Stimulated activated CD4-positive, alpha-beta T cell treated with anti-CD3 and anti-CD28 coated beads, Interleukin-12 subunit alpha, Interleukin-12 subunit beta, amount 100 ng/mL, for 48 hours (primary cell): ENCODE data around the gene PEX26.
"Not testable (repeated sequence)": the region's sequence is repeated elsewhere in the genome, so short reads cannot be mapped to it uniquely, and the experiment has no call there.

Experiments
- DNase-seq, 3 donors: peaks; one replicate each; pipeline ENCODE4 v3.0.0-alpha.2; 2020; ENCODE audit warnings: low read depth in 2 of 3, low spot score in 1 of 3

PEX26 gene

GRCh38 chr22:18077639-18078328 lies at the start of gene PEX26:
TSS of gene PEX26 (plus strand) at chr22:18077990. CDS start at chr22:18078377, 387 bp downstream.
- DNase-seq = peak; percentile 92 to 93 (median 92)

GRCh38 chr22:18028817-18029527 lies 48.8 kb upstream of the PEX26 start:
- no peak for DNase-seq

- no peak for DNase-seq
Observed at GRCh38 chr22:18029686-18030267, 48.0 kb upstream of the PEX26 start.

DNA sequence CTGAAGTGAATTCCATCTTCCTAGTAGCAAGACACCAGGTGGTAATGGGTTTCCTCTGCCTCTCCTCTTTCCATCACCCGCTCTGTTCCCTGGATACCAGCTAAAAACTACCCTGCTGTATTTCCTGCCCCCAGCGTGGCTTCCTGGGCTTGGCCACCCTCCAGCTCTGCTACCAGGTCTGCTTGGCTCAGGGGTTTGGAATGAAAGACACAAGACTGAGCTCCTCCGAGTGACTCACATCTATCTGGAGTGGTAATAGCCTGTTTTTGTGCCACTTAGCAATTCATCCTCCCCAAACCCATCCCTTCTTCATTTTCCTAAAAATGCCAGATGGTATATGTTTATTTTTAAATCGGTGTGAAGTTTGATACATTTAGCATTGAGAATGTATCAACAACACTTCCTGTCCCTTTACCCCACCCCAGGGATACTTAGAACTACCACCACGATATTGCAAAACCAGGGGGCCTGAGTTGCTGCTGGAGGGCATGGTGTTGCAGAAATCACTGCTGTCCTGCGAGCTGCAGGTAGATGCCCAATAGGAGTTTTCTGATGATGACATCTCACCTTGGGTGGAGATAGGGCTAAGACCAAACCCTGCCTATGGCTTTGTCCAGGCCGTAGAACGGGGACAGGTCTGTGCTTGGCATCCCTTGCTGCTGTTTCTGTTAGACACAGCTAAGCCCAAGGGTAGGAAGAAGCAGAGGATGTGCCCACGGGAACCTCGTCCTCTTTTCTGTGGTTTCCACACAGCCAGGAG lies 45.9 kb upstream of the PEX26 start:
- DNase-seq = no peak

DNA sequence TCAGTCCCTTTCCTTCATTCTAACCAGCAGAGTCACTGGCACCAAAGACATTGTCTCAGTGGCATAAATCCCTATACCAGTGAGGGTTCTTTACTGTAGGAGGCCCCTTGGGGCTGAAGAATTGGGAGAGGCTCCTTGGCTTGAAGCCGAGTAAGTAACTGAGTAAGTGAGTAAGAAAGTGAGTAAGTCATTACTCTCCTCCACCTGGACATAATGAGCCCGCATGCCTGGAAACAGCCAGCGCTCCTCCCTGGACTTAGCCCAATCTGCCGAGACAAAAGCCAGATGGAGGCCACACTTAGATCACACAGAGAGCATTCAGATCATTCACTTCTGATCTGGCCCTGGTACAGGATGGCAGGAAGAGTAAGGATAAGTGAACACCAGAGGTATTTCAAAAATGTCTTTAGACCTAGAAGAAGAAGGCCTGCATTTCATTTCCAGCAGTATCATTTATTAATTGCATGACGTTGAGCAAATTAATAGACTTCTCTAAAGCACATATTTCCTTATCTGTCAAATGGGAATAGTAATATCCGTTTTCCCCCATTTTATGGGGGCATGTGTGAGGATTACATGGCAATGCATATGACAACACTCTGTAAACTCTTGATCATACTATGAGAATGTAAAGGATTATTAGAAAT lies 45.2 kb upstream of the PEX26 start:
- DNase-seq = no peak

- no peak for DNase-seq
Observed at GRCh38 chr22:18033204-18033998, 44.4 kb upstream of the PEX26 start.

GRCh38 chr22:18034076-18034475 lies 43.7 kb upstream of the PEX26 start:
- no peak for DNase-seq

GRCh38 chr22:18035751-18036150 lies 42.0 kb upstream of the PEX26 start:
- DNase-seq = no peak

GRCh38 chr22:18040898-18041297 lies 36.9 kb upstream of the PEX26 start:
- not testable (repeated sequence) for DNase-seq

GRCh38 chr22:18042685-18043084 lies 35.1 kb upstream of the PEX26 start:
- no peak for DNase-seq

DNA sequence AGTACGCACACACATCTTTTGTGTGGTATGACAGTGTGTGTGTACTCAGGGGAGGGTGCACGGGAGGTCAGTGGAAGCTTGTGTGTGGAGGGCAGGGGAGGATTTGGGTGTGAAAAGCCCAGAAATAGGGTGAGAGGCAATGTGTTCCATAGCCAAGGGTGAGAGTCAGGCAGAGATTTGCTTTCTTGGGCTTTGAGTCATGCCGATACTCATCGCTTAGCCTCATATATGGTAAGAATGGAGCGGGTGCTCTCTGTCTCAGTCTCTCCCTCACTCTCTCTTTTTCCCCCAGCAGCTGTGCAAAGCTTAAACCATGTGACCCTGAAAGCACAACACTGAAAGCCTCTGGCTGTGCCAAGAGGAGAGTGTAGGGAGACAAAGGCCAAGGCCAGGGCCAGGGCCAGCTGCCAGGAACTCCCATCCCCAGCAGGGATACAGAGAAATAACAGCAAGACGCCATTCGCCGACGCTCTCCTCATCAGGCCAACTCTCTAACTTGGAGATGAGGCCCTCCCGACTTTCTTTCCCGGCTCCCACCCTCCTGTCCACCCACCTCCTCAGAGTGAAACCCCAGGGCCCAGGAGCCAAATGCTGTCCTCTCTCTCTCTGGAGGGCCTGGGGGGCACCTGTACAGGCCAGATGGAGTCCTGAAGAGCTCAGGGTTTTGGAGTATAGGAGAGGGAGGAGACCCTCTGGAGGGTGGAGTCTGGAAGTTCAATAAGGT lies 33.1 kb upstream of the PEX26 start:
- DNase-seq = no peak

DNA sequence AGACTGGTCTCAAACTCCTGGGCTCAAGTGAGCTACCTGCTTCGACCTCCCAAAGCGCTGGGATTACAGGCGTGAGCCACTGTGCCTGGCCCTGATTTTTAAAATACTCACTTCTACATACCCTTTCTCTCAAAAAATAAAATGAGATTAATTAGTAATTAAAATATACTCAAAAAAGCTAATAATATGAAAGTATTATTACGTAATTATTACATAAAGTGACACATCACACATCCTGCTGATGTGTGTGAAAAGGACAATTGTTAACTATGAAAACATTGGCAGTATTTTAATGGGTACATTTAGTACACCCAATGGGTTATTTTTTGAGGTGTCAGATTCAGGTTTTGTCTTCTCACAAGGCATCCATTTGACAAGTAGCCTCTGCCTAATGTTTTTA lies 32.0 kb upstream of the PEX26 start:
- DNase-seq = no peak

DNA sequence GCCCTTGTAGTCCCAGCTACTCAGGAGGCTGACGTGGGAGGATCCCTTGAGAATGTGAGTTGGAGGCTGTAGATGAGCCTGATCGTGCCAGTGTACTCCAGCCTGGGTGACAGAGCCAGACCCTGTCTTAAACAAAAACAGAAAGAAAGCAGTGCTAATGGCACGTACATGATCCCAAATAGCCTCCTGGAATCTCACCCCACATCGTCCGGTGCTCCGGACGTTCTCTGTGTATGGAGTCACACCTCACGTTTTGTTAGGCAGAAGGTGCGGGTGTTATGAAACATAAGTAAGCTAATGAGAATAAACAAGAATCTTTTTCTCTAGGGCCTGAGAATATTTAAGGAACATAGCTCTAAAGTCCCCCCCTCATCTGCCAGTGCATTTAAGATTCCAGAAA lies 29.7 kb upstream of the PEX26 start:
- DNase-seq = no peak

DNA sequence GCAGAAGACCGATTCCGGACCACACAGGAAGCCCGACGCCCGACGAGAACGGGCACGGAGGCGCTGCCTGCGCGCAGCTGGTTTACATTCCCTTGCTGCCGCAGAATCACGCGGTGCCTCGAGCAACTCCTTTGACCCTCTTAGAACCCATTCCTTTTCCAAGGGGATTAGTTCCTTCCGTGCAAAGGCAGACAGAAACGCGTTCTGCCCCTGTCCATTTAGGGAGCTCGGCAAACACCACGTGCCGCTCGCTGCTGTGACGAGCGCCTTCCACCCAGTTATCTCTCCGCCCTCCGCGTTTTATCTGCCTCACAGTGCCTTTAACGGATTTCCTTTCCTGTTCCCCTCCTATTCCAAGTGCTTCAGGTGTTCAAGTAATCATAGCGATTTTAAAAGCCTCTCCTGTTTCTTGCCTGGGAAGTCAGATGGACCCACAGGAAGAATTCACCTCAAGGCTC lies 29.3 kb upstream of the PEX26 start:
- no peak for DNase-seq

GRCh38 chr22:18050065-18050464 lies 27.7 kb upstream of the PEX26 start:
- DNase-seq = no peak

DNA sequence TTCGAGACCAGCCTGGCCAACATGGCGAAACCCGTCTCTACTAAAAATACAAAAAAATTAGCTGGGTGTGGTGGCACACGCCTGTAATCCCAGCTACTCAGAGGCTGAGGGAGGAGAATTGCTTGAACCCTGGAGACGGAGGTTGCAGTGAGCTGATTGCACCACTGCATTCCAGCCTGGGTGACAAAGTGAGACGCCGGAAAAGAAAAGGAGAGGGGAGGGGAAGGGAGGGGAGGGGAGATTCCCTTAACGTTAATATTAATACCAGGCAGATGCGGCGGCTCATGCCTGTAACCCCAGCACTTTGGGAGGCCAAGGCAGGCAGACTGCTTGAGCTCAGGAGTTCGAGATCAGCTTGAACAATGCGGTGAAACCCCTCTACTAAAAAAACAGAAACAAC lies 26.7 kb upstream of the PEX26 start:
- not testable (repeated sequence) for DNase-seq

DNA sequence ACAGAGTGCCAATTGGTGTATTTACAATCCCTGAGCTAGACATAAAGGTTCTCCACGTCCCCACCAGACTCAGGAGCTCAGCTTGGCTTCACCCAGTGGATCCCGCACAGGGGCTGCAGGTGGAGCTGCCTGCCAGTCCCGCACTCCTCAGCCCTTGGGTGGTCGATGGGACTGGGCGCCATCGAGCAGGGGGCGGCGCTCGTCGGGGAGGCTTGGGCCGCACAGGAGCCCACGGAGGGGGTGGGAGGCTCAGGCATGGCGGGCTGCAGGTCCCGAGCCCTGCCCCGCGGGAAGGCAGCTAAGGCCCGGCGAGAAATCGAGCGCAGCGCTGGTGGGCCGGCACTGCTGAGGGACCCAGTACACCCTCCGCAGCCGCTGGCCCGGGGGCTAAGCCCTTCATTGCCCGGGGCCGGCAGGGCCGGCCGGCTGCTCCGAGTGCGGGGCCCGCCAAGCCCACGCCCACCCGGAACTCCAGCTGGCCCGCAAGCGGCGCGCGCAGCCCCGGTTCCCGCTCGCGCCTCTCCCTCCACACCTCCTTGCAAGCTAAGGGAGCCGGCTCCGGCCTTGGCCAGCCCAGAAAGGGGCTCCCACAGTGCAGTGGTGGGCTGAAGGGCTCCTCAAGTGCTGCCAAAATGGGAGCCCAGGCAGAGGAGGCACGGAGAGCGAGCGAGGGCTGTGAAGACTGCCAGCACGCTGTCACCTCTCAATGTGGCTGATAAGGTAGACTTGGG lies 24.4 kb upstream of the PEX26 start:
- DNase-seq = not testable (repeated sequence)

DNA sequence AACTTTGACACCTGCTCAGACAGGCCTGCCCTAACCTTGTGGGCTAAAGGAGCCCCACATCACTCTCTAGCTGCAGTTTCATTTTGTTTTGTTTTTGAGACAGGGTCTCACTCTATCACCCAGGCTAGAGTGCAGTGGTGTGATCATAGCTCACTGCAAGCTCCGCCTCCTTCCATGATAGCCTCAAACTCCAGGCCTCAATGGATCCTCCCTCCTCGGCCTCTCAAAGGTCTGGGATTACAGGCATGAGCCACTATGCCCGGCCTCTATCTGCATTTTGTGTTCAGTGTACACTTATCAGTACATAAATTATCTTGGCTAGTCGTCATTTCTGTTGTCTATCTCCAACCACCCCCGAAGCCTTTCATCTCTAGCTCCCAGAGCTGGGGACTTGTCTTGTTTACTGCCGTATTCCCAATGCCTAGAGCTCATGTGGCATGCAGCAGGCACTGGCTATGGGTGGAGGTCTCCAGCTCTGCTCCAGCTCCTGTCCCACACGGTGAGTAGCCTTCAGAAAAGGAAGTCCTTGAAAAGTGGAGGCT lies 22.1 kb upstream of the PEX26 start:
- DNase-seq = no peak
